Lower leg skin (tissue), 3 donors: ENCODE results near the gene SEZ6.

Source experiments
- CTCF ChIP-seq, 3 donors: fragments of 450-650 bp; IDR thresholded peaks; one replicate each; pipeline ENCODE4 v1.5.1; 2016; ENCODE audit warnings: antibody characterized with exemption in 3 of 3, mild to moderate bottlenecking in 3 of 3, moderate library complexity in 2 of 3
- POLR2A ChIP-seq, 2 donors: fragments of 450-650 bp; IDR thresholded peaks; one replicate each; pipeline ENCODE4 v1.6.1; 2016 to 2017; ENCODE audit warnings: antibody characterized with exemption in 2 of 2, mild to moderate bottlenecking in 1 of 2, moderate library complexity in 1 of 2

- TF ChIP-seq CTCF (IDR thresholded peaks at IDR 0.05) (no peak), POLR2A (IDR thresholded peaks at IDR 0.05) (no peak)
Observed at GRCh38 chr17:28960256-28961061, 45.4 kb downstream of the SEZ6 start.
